ENCODE results near the gene MTX1. TPM values are rescaled to one million over a fixed set of nuclear protein-coding genes. Genes with fewer than 3 reads are reported as not detected.

The MTX1 gene
- total and polyA plus RNA-seq, 2 experiments from 2014 or later: 77.7 to 106 TPM

DNA sequence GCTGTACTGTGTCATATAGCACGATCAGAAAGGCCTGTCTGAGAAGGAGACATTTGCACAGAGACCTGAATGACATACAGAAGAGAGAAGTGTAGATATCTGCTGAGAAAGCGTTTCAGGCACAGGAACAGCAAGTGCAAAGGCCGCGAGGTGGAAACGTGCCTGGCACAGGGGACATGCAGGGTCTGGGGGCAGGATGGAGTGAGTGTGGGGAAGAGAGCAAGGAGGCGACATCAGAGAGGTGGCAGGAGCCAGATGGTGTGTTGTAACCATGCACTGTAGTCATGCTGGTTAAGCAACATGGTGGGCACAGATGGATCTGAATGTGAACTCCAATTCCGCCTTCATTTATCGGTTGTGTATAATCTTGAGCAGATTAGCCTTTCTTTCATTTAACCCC lies 48.4 kb upstream of the MTX1 start:
- Mint-ChIP-seq H3K4me3 (no peak overlapping the region), H3K27ac (no peak overlapping the region), H3K9me3 (peaks cover 5% of the 10 kb centered on the region), H3K4me1 (no peaks in the 10 kb centered on the region), H3K27me3 (ENCODE audit: insufficient read depth, low read depth, poor library complexity) (peaks cover 1% of the 10 kb centered on the region), H3K36me3 (ENCODE audit: low read depth) (no peaks in the 10 kb centered on the region)
- no peak for TF ChIP-seq ZNF331 (CRISPR knock-in tag; IDR thresholded peaks at IDR 0.05; ENCODE audit: low read depth)
- TF ChIP-seq EZH2 (IDR thresholded peaks at IDR 0.05; ENCODE audit: low read depth, unreplicated experiment): no peak
- no peak for TF ChIP-seq STAT1 (IDR thresholded peaks at IDR 0.05; ENCODE audit: unreplicated experiment)
- no peak for TF ChIP-seq NANOG (IDR thresholded peaks at IDR 0.05; ENCODE audit: borderline replicate concordance)
- TF ChIP-seq EZH2phosphoT487 (IDR thresholded peaks at IDR 0.05; ENCODE audit: unreplicated experiment): no peak
- TF ChIP-seq JUNB (IDR thresholded peaks at IDR 0.05; ENCODE audit: unreplicated experiment): no peak
- no peak for TF ChIP-seq POLR2AphosphoS5 (IDR thresholded peaks at IDR 0.05; ENCODE audit: low read depth)
- TF ChIP-seq, protein P1, sequence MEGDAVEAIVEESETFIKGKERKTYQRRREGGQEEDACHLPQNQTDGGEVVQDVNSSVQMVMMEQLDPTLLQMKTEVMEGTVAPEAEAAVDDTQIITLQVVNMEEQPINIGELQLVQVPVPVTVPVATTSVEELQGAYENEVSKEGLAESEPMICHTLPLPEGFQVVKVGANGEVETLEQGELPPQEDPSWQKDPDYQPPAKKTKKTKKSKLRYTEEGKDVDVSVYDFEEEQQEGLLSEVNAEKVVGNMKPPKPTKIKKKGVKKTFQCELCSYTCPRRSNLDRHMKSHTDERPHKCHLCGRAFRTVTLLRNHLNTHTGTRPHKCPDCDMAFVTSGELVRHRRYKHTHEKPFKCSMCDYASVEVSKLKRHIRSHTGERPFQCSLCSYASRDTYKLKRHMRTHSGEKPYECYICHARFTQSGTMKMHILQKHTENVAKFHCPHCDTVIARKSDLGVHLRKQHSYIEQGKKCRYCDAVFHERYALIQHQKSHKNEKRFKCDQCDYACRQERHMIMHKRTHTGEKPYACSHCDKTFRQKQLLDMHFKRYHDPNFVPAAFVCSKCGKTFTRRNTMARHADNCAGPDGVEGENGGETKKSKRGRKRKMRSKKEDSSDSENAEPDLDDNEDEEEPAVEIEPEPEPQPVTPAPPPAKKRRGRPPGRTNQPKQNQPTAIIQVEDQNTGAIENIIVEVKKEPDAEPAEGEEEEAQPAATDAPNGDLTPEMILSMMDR (conservative IDR thresholded peaks at IDR 0.05; ENCODE audit: low read depth in 2 of 2): no peak
- TF ChIP-seq, protein P2, sequence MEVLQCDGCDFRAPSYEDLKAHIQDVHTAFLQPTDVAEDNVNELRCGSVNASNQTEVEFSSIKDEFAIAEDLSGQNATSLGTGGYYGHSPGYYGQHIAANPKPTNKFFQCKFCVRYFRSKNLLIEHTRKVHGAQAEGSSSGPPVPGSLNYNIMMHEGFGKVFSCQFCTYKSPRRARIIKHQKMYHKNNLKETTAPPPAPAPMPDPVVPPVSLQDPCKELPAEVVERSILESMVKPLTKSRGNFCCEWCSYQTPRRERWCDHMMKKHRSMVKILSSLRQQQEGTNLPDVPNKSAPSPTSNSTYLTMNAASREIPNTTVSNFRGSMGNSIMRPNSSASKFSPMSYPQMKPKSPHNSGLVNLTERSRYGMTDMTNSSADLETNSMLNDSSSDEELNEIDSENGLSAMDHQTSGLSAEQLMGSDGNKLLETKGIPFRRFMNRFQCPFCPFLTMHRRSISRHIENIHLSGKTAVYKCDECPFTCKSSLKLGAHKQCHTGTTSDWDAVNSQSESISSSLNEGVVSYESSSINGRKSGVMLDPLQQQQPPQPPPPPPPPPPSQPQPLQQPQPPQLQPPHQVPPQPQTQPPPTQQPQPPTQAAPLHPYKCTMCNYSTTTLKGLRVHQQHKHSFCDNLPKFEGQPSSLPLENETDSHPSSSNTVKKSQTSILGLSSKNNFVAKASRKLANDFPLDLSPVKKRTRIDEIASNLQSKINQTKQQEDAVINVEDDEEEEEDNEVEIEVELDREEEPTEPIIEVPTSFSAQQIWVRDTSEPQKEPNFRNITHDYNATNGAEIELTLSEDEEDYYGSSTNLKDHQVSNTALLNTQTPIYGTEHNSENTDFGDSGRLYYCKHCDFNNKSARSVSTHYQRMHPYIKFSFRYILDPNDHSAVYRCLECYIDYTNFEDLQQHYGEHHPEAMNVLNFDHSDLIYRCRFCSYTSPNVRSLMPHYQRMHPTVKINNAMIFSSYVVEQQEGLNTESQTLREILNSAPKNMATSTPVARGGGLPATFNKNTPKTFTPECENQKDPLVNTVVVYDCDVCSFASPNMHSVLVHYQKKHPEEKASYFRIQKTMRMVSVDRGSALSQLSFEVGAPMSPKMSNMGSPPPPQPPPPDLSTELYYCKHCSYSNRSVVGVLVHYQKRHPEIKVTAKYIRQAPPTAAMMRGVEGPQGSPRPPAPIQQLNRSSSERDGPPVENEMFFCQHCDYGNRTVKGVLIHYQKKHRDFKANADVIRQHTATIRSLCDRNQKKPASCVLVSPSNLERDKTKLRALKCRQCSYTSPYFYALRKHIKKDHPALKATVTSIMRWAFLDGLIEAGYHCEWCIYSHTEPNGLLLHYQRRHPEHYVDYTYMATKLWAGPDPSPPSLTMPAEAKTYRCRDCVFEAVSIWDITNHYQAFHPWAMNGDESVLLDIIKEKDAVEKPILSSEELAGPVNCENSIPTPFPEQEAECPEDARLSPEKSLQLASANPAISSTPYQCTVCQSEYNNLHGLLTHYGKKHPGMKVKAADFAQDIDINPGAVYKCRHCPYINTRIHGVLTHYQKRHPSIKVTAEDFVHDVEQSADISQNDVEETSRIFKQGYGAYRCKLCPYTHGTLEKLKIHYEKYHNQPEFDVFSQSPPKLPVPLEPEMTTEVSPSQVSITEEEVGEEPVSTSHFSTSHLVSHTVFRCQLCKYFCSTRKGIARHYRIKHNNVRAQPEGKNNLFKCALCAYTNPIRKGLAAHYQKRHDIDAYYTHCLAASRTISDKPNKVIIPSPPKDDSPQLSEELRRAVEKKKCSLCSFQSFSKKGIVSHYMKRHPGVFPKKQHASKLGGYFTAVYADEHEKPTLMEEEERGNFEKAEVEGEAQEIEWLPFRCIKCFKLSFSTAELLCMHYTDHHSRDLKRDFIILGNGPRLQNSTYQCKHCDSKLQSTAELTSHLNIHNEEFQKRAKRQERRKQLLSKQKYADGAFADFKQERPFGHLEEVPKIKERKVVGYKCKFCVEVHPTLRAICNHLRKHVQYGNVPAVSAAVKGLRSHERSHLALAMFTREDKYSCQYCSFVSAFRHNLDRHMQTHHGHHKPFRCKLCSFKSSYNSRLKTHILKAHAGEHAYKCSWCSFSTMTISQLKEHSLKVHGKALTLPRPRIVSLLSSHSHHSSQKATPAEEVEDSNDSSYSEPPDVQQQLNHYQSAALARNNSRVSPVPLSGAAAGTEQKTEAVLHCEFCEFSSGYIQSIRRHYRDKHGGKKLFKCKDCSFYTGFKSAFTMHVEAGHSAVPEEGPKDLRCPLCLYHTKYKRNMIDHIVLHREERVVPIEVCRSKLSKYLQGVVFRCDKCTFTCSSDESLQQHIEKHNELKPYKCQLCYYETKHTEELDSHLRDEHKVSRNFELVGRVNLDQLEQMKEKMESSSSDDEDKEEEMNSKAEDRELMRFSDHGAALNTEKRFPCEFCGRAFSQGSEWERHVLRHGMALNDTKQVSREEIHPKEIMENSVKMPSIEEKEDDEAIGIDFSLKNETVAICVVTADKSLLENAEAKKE (CRISPR knock-in tag; IDR thresholded peaks at IDR 0.05): no peak
- no peak for TF ChIP-seq ZNF114 (CRISPR knock-in tag; IDR thresholded peaks at IDR 0.05)
- TF ChIP-seq, protein P3, sequence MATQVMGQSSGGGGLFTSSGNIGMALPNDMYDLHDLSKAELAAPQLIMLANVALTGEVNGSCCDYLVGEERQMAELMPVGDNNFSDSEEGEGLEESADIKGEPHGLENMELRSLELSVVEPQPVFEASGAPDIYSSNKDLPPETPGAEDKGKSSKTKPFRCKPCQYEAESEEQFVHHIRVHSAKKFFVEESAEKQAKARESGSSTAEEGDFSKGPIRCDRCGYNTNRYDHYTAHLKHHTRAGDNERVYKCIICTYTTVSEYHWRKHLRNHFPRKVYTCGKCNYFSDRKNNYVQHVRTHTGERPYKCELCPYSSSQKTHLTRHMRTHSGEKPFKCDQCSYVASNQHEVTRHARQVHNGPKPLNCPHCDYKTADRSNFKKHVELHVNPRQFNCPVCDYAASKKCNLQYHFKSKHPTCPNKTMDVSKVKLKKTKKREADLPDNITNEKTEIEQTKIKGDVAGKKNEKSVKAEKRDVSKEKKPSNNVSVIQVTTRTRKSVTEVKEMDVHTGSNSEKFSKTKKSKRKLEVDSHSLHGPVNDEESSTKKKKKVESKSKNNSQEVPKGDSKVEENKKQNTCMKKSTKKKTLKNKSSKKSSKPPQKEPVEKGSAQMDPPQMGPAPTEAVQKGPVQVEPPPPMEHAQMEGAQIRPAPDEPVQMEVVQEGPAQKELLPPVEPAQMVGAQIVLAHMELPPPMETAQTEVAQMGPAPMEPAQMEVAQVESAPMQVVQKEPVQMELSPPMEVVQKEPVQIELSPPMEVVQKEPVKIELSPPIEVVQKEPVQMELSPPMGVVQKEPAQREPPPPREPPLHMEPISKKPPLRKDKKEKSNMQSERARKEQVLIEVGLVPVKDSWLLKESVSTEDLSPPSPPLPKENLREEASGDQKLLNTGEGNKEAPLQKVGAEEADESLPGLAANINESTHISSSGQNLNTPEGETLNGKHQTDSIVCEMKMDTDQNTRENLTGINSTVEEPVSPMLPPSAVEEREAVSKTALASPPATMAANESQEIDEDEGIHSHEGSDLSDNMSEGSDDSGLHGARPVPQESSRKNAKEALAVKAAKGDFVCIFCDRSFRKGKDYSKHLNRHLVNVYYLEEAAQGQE (IDR thresholded peaks at IDR 0.05; ENCODE audit: unreplicated experiment): no peak
- no peak for TF ChIP-seq CREB1 (CRISPR knock-in tag; IDR thresholded peaks at IDR 0.05; ENCODE audit: low read depth)
- TF ChIP-seq, protein P4, sequence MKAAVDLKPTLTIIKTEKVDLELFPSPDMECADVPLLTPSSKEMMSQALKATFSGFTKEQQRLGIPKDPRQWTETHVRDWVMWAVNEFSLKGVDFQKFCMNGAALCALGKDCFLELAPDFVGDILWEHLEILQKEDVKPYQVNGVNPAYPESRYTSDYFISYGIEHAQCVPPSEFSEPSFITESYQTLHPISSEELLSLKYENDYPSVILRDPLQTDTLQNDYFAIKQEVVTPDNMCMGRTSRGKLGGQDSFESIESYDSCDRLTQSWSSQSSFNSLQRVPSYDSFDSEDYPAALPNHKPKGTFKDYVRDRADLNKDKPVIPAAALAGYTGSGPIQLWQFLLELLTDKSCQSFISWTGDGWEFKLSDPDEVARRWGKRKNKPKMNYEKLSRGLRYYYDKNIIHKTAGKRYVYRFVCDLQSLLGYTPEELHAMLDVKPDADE (IDR thresholded peaks at IDR 0.05): no peak
- Histone ChIP-seq H3K36me3 (ENCODE audit: insufficient read depth) (no peaks in the 10 kb centered on the region), H3K4me1 (ENCODE audit: insufficient read depth) (no peaks in the 10 kb centered on the region), H3K9me2 (ENCODE audit: insufficient read depth) (no peaks in the 10 kb centered on the region), H3K4me2 (no peak overlapping the region), H3K79me2 (replicated peaks; ENCODE audit: insufficient read depth) (no peaks in the 10 kb centered on the region), H3F3A (replicated peaks; ENCODE audit: low read depth) (no peaks in the 10 kb centered on the region), H3K27ac (ENCODE audit: low read depth) (no peak overlapping the region; the same call in 1 of the 2 replicates), H3K27me3 (ENCODE audit: insufficient read depth) (no peaks in the 10 kb centered on the region), H3K4me3 (no peak overlapping the region), H4K20me1 (replicated peaks; ENCODE audit: insufficient read depth) (no peaks in the 10 kb centered on the region), H2AFZ (no peak overlapping the region)
- DNase-seq (ENCODE audit: low spot score) (no peak), ATAC-seq (no peak)
